ENCODE results near the gene NTN1. TPM values are rescaled to one million over a fixed set of nuclear protein-coding genes. Genes with fewer than 3 reads are reported as not detected.

Gene NTN1
- total and polyA plus RNA-seq, 2 of the 4 experiments (the other 2 are of a cell fraction): under 0.01 to 0.07 TPM

- H3K23ac ChIP-seq (ENCODE audit: low read depth, low read length): no peak overlapping the region
- no peak overlapping the region for H3K4me2 ChIP-seq (ENCODE audit: low read depth, low read length)
- no peaks in the 10 kb centered on the region for H4K20me1 ChIP-seq (ENCODE audit: insufficient read depth, low read length)
- H4K5ac ChIP-seq (ENCODE audit: low read depth, low read length): no peak overlapping the region
- no peaks in the 10 kb centered on the region for H3K4me1 ChIP-seq (ENCODE audit: control insufficient read depth, insufficient read depth, low read length)
- DNase-seq: no peak
- H3K27me3 ChIP-seq (ENCODE audit: control insufficient read depth, insufficient read depth, low read length): no peaks in the 10 kb centered on the region
- no peak overlapping the region for H2AK5ac ChIP-seq (ENCODE audit: low read depth, low read length)
- no peaks in the 10 kb centered on the region for H3K9me1 ChIP-seq (ENCODE audit: insufficient read depth, low read length)
- H3K4me3 ChIP-seq (ENCODE audit: insufficient read depth, low read depth, low read length): no peak overlapping the region
- no peak overlapping the region for H2BK20ac ChIP-seq (ENCODE audit: low read depth, low read length)
- H3K4ac ChIP-seq (ENCODE audit: low read depth, low read length): no peak overlapping the region
- no peak overlapping the region for H3K9ac ChIP-seq (ENCODE audit: low read depth, low read length)
- H2AK9ac ChIP-seq (replicated peaks; ENCODE audit: low read depth, low read length, poor library complexity): no peak overlapping the region
- ChIA-PET POLR2A (ENCODE audit: unreplicated experiment) (no interaction called here), CTCF (no interaction called here)
- dilution Hi-C loops (cut with HindIII; ENCODE audit: low sequenced_read_pairs, unreplicated experiment): no loop called here
- no peak overlapping the region for H4K91ac ChIP-seq (ENCODE audit: insufficient read depth, low read depth, low read length)
- H3K36me3 ChIP-seq (ENCODE audit: control insufficient read depth, insufficient read depth, low read length): no peaks in the 10 kb centered on the region
- no peak overlapping the region for H3K18ac ChIP-seq (ENCODE audit: low read depth, low read length)
- no peak overlapping the region for H3K56ac ChIP-seq (ENCODE audit: extremely low read depth, insufficient read depth, low read length)
- H3K79me1 ChIP-seq (ENCODE audit: low read depth in 1 of 2, low read length in 2 of 2): no peaks in the 10 kb centered on the region
- H2BK5ac ChIP-seq (ENCODE audit: low read depth, low read length, poor library complexity, severe bottlenecking): no peak overlapping the region
- H3K27ac ChIP-seq (ENCODE audit: insufficient read depth, low read length): no peak overlapping the region
- no TSS peak for BruUV-seq (replicated peaks)
- no peak for ATAC-seq (ENCODE audit: low read depth)
- H4K8ac ChIP-seq (ENCODE audit: low read depth in 2 of 2, low read length in 2 of 2): no peak overlapping the region
- H2BK120ac ChIP-seq (ENCODE audit: low read depth, low read length): no peak overlapping the region
- TF ChIP-seq NFE2L2 (IDR thresholded peaks at IDR 0.05; ENCODE audit: low read depth, low read length) (no peak), CEBPB (IDR thresholded peaks at IDR 0.05; ENCODE audit: low read depth, low read length) (peak; percentile 44; the same call in 1 of the 2 replicates)
- intact Hi-C loops (cut with micrococcal nuclease): no loop called here
- H3K14ac ChIP-seq (replicated peaks; ENCODE audit: low read depth, low read length): no peak overlapping the region
- H2AFZ ChIP-seq (replicated peaks; ENCODE audit: low read length, poor library complexity): no peak overlapping the region
- WGBS, 2 experiments (ENCODE audit: extremely low coverage in 2 of 2, insufficient read length in 1 of 2): no CpG with 5 or more reads among the region's 7 CpGs
- in situ Hi-C loops (cut with MboI; ENCODE audit: low sequenced_read_pairs): no loop called here
- peaks cover 26% of the 10 kb centered on the region for H3K9me3 ChIP-seq (ENCODE audit: control insufficient read depth, insufficient read depth, low read length)
- no peak overlapping the region for H2BK15ac ChIP-seq (ENCODE audit: low read depth, low read length)
These were observed 59.1 kb downstream of the NTN1 start for GRCh38 chr17:9080296-9080914.
